Measurements from ENCODE around the gene IGSF22.

Gene IGSF22

DNA sequence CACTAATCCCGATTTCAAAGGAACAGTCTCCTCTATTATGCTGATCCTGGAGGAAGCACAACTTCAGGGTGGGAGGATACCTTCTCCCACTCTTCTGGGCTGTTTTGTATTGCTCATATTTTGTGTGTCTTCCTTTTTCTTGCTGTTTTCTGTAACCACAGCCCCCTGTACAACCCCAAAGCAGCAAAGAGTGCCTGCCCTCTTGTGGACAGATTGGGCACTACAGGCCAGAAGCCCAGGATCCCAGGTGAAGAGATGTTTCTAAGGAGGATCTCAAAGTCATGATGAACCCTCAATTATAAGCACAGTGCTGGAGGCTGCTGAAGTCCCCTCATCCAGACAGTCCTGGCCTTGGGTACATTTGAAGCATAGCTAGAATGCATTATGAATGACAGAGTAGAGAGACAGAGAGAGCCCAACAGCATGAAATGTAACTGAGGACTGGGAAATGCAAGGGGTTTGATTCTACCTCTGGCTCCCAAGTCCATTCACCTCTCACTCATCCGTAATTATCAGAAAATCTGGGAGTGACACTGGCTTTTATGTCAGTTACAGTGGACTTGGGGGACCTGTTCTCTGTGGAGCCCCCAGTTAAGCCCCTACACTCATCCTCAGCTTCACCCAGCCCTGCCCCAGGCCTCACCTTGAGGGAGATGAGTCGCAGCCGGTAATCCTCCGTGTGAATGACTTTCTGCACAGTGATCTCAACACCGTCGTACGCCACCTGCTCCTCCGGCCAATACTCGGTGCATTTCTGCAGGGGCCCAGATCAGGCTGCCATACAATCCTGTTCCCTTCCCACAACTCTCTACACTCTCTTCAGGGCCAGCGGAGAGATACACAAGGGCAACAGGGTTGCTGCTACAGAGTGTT, 6.2 kb upstream of the IGSF22 start:
- Mint-ChIP-seq H3K4me1 (ENCODE audit: low read depth) (peaks cover 11% of the 10 kb centered on the region), H3K36me3 (ENCODE audit: low read depth) (no peaks in the 10 kb centered on the region), H3K9me3 (no peaks in the 10 kb centered on the region), H3K27ac (peak overlapping the region; percentile 15), H3K4me3 (no peak overlapping the region), H3K27me3 (peaks cover 2% of the 10 kb centered on the region)
- DNase-seq: peak; percentile 84

DNA sequence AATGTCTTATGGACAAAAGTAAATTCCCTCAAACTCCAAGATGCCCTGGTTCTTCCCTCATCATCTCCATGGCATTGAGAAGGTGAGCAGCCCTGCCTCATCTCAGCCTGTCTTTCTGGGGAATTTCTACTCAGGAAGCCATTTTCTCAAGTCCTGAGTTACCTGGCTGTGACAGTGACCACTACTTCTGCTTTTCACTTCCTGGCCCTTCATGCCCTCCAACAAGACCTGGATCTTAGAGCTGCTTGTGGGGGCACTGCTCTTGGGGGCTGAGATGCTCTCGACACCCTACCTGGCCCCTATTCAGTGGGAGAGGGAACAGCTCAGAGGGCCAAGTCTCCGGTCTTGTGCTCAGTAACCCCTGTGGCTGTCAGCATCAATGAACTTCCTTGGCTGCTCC, 5.5 kb upstream of the IGSF22 start:
- no peak overlapping the region for H3K4me3 Mint-ChIP-seq
- H3K4me1 Mint-ChIP-seq (ENCODE audit: low read depth): peaks cover 11% of the 10 kb centered on the region
- peak overlapping the region; percentile 15 for H3K27ac Mint-ChIP-seq
- no peaks in the 10 kb centered on the region for H3K9me3 Mint-ChIP-seq
- no peaks in the 10 kb centered on the region for H3K36me3 Mint-ChIP-seq (ENCODE audit: low read depth)
- peaks cover 2% of the 10 kb centered on the region for H3K27me3 Mint-ChIP-seq
- DNase-seq: no peak

DNA sequence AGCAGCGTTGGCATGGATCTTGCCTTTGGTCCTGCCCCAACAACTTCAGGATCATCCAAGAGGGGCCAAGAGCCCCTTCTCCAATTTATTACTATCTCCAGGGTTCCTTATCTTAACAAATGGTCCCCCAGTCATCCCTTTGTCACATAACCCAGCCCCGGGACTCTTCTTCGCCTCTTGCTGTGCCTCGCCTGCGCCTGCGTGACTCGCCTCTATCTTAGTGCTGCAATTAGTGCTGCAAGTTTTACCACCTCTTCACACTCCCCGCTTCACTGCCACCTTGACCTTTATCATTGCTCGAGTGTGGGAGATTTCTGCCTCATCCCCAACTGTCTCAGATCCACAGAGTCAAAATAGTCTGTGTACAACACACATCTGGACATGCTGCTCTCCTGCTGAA, 4.0 kb upstream of the IGSF22 start:
- DNase-seq: no peak
- Mint-ChIP-seq H3K27ac (no peak overlapping the region), H3K27me3 (no peaks in the 10 kb centered on the region), H3K9me3 (no peaks in the 10 kb centered on the region), H3K4me3 (no peak overlapping the region), H3K36me3 (ENCODE audit: low read depth) (no peaks in the 10 kb centered on the region), H3K4me1 (ENCODE audit: low read depth) (peaks cover 11% of the 10 kb centered on the region)

DNA sequence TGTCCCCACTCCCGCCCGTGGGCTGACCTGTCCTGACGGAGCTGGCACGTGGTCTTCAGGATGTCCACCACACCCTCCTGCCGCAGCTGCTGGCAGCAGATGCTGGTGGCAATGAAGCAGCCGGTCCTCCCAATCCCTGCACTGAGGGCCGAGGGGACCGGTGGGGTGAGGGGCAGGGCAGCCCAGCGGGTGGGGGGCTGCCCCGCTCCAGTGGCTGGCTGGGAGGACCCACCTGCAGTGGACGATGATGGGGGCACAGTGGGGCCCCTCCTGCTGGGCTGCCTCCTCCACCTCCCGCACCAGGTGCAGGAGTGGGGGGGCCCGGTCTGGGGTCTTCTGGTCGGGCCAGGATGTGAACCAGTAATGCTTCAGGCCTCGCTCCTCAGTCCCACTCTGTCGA, 3.4 kb upstream of the IGSF22 start:
- H3K4me3 Mint-ChIP-seq: no peak overlapping the region
- H3K27me3 Mint-ChIP-seq: no peaks in the 10 kb centered on the region
- no peak overlapping the region for H3K27ac Mint-ChIP-seq
- DNase-seq: no peak
- H3K36me3 Mint-ChIP-seq (ENCODE audit: low read depth): no peaks in the 10 kb centered on the region
- peaks cover 11% of the 10 kb centered on the region for H3K4me1 Mint-ChIP-seq (ENCODE audit: low read depth)
- H3K9me3 Mint-ChIP-seq: no peaks in the 10 kb centered on the region

DNA sequence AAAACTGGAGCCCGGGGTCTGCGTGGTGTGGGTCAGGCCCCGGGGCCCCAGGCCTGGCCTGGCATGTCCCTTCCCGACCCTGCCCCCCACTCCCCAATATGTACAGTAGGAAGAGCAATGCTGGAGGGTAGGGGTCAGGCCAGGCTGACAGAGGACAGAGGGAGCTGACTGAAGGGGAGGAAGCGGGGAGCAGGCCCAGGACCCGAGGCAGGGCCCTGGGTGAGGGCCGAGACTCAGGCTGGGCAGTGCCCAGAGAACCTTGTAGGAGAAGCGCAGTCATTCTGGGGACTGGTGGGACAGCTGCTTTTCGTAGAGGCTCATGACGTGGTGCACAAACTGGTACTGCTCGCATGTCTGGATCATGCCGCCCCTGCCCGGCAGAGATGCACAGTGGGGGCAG, 2.7 kb upstream of the IGSF22 start:
- Mint-ChIP-seq H3K4me3 (no peak overlapping the region), H3K27ac (no peak overlapping the region), H3K27me3 (no peaks in the 10 kb centered on the region), H3K9me3 (no peaks in the 10 kb centered on the region), H3K4me1 (ENCODE audit: low read depth) (peaks cover 11% of the 10 kb centered on the region), H3K36me3 (ENCODE audit: low read depth) (no peaks in the 10 kb centered on the region)
- no peak for DNase-seq

DNA sequence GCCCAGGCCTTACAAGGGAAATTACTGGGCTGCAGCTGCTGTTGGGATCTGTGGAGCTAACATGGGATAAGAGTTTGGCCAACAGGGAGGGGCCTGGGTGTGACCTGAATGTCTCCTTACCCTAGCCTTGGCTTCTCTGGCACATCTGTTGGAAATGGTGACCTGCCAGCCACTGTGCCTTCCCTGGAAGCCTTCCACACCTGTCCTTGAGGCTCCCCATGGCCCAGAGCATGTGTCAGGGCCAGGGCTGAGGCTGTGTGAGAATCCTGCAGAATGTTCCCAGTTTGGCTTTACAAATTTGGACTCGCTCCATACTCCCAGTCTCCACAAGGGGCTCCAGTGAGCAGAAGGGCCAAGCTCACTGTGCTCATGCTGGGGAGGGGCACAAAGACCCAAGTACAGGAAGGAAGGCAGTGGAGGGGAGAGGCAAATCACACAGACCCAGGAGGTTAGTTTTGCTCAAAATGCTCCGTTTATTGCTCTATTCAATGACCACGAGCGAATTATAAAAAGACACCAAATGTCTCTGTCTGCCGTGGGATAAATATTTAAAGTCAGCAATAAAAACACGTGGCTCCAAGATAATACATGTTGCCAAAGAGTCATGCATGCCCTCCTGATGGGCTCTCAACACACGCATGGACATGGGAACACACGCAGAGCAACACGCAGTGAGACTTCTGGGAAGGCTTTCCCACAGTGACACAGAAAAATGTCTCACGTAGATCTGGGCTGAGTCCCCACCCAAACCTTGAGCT, 1.7 kb upstream of the IGSF22 start:
- DNase-seq: peak; percentile 66
- Mint-ChIP-seq H3K27ac (no peak overlapping the region), H3K4me1 (ENCODE audit: low read depth) (peaks cover 11% of the 10 kb centered on the region), H3K9me3 (no peaks in the 10 kb centered on the region), H3K4me3 (no peak overlapping the region), H3K27me3 (no peaks in the 10 kb centered on the region), H3K36me3 (ENCODE audit: low read depth) (no peaks in the 10 kb centered on the region)

DNA sequence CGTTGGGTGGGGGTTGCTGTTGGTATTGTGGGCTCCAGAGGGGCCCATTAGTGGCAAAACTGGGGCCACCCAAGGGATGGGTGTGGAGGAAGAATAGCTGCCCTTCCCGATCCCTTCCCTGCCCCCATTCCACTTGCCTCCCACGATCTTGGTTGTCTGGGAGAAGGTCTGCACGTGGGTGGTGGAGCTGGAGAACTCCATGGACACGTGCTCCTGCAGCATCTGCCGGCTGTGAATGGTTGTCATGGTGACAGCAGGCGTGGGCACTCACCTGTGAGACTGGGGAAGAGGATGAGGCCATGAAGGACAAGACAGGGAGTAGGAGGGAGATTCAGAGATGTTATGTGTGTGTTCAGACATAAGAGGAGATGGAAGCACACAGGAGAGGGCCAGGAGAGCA, 2.0 kb downstream of the IGSF22 start:
- Mint-ChIP-seq H3K4me1 (ENCODE audit: low read depth) (peaks cover 22% of the 10 kb centered on the region), H3K4me3 (no peak overlapping the region), H3K36me3 (ENCODE audit: low read depth) (no peaks in the 10 kb centered on the region), H3K9me3 (no peaks in the 10 kb centered on the region), H3K27me3 (no peaks in the 10 kb centered on the region), H3K27ac (no peak overlapping the region)
- no peak for DNase-seq

DNA sequence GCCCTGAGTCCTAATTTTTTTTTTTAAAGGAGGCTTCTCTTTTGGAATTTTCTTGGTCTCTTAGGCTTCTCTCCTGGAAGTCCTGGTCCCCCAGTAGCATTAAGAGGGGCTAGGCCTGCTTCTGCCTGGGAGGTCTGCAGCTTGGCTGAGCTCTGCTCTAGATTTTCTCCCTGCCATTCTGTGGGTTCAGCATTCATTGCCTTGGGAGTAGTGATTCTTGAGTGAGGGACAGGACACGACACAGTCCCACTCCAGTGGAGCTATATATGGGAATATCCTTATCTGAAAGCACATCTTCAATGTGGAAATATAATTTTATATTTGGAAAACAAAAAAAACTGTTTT, 3.7 kb downstream of the IGSF22 start:
- H3K4me3 Mint-ChIP-seq: peak overlapping the region; percentile 83
- H3K4me1 Mint-ChIP-seq (ENCODE audit: low read depth): peaks cover 14% of the 10 kb centered on the region
- no peak overlapping the region for H3K27ac Mint-ChIP-seq
- H3K27me3 Mint-ChIP-seq: no peaks in the 10 kb centered on the region
- no peak for DNase-seq
- H3K36me3 Mint-ChIP-seq (ENCODE audit: low read depth): no peaks in the 10 kb centered on the region
- H3K9me3 Mint-ChIP-seq: no peaks in the 10 kb centered on the region

DNA sequence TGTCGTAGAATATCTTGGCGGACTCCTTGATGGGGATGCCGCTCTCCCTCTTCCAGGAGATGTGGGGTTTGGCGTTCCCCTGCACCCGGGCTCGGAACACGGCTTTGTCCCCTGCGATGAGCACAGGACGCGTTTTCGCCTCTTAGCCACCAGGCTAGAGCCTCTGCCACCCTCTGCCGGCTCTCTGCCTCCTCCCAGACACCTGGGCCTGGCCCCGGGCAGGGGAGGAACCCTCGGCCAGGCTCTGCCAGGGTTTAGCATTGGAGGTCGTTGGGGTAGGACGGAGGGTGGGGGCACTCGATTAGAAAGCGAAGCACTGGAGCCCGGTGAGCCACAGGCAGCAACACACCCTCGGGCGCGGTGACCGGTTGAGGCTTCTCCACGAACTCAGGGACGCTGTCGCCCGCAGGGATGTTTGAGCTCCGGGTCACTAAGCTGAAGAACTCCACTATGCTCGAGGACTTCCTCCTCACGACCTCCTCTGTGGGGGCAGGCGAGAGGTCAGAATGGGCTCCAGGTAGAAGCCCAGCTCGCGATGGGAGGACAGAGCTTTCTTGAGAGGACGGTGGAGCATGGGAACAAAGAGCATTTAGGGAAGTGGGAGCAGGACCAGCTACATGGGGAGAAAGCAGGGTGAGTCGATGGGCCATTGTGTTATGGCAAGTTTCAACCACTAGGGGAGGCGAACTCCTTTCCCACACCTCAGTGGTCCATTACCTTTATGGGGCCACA, 4.3 kb downstream of the IGSF22 start:
- no peaks in the 10 kb centered on the region for H3K9me3 Mint-ChIP-seq
- no peaks in the 10 kb centered on the region for H3K36me3 Mint-ChIP-seq (ENCODE audit: low read depth)
- no peaks in the 10 kb centered on the region for H3K27me3 Mint-ChIP-seq
- peak; percentile 70 for DNase-seq
- peak overlapping the region; percentile 83 for H3K4me3 Mint-ChIP-seq
- peaks cover 14% of the 10 kb centered on the region for H3K4me1 Mint-ChIP-seq (ENCODE audit: low read depth)
- peak overlapping the region; percentile 72 for H3K27ac Mint-ChIP-seq

DNA sequence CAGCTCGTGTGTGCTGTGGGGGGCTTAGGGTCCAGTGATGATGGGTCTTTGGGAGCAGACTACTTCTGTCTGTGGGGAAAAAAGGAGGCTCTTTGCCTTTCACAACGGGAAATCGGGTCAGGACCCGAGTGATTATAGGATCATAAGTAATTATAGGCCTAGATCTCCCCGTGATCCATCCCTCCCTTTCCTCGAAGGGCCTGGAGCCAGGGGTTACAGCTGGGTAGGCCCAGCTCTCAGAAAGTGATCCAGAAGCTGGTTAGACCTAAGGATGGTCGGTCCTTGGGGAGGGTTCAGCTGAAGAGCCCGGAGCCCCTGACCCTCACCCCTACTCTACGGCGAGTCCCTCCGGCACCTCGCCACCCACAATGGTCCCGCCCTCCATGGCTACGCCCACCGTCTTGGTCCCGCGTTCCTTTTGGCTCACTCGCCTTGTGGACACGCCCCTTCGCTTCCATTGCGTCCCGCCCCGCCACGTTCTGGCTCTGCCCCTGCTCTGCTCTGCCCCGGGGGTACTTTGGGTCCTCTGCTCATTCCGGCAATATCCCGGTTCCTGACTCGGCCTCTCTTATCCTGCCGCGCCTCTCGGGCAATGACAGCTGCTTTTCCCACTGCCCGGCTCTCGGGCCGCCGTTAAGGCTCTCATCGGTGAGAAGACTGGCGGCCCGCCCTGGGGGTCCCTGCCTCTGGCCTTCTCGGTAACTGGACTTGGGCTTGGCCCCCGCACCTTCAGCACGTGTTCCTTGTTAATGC, 5.0 kb downstream of the IGSF22 start:
- peak overlapping the region; percentile 72 for H3K27ac Mint-ChIP-seq
- peak overlapping the region; percentile 83 for H3K4me3 Mint-ChIP-seq
- DNase-seq: peak; percentile 87
- no peaks in the 10 kb centered on the region for H3K36me3 Mint-ChIP-seq (ENCODE audit: low read depth)
- H3K4me1 Mint-ChIP-seq (ENCODE audit: low read depth): peaks cover 14% of the 10 kb centered on the region
- H3K9me3 Mint-ChIP-seq: no peaks in the 10 kb centered on the region
- no peaks in the 10 kb centered on the region for H3K27me3 Mint-ChIP-seq

DNA sequence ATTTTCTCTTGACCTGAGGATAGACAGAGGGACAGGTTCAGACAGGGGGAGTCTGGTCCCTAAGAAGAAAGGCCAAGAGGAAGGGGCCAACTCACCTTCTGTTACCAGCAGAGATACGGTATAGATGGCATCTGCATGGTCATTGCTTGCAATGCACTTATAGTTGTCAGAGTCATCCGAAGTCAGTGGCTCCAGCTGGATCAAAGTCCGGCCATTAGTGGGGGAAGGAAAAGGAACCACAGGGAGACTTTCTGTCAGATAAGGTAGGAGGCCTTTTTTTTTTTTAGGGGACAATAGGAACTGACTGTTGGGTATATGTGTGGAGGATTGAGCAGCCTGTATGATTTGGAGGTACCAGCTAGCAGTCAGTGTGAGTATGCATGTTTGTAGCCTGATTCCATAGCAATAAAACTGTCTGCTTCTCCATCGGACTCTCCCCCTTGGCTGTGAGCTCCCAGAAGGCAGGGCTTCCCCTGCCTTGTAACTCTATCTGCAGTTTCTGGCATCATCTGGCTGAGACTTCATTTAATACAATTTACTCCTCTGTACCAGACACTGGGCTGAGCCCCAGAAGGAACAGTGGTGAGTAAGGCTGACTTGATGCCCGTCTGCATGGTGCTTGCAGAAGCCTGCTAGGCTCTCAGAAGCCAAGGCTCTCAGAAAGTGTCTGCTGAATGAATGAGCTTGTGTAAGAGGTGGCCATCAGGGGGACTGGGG, 5.7 kb downstream of the IGSF22 start:
- Mint-ChIP-seq H3K4me3 (peak overlapping the region; percentile 83), H3K27ac (no peak overlapping the region), H3K9me3 (no peaks in the 10 kb centered on the region)

DNA sequence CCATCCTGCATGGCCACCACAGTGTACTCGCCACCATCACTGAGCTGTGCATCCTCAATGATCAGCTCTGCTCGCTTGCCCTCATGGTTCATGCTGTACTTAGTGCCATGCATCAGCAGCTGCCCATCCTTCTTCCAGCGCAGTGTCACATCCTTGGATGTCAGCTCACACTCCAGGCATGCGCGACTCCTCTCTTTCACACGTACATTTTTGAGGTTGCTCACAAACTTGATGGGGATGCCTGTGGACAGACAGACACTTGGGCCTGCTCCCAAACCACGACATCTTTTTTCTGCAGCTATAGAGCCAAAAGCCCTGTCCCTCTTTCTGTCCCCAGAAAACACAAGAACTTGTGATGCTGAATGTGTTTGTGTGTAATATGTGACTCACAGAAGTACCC, 10.5 kb downstream of the IGSF22 start:
- no peak for DNase-seq
- Mint-ChIP-seq H3K9me3 (no peaks in the 10 kb centered on the region), H3K27ac (no peak overlapping the region), H3K27me3 (no peaks in the 10 kb centered on the region), H3K4me3 (no peak overlapping the region), H3K36me3 (ENCODE audit: low read depth) (no peaks in the 10 kb centered on the region), H3K4me1 (ENCODE audit: low read depth) (peaks cover 2% of the 10 kb centered on the region)

More for the DNA sequence above, 5.7 kb downstream of the IGSF22 start:
- peaks cover 14% of the 10 kb centered on the region for H3K4me1 Mint-ChIP-seq (ENCODE audit: low read depth)
- H3K36me3 Mint-ChIP-seq (ENCODE audit: low read depth): no peaks in the 10 kb centered on the region
- DNase-seq: no peak
- H3K27me3 Mint-ChIP-seq: no peaks in the 10 kb centered on the region

DNA sequence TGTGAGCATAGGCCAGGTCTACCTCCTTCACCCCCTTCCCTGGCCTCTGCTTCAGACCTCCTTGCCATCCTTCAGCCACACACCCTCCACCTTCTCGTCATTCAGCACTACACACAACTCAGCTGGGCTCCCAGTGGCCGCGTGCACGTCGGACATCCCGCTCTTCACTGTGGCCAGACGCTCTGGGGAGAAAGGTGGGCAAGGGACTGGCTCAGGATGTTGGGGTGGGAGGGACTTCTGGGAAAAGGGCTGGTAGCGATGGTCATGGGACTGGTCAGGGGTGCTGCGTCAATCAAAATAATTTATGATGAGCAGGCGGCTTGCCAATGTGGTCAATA, 11.6 kb downstream of the IGSF22 start:
- H3K36me3 Mint-ChIP-seq (ENCODE audit: low read depth): no peaks in the 10 kb centered on the region
- no peak for DNase-seq
- H3K27me3 Mint-ChIP-seq: no peaks in the 10 kb centered on the region
- no peak overlapping the region for H3K27ac Mint-ChIP-seq
- peaks cover 2% of the 10 kb centered on the region for H3K4me1 Mint-ChIP-seq (ENCODE audit: low read depth)
- H3K9me3 Mint-ChIP-seq: no peaks in the 10 kb centered on the region
- no peak overlapping the region for H3K4me3 Mint-ChIP-seq
